ENCODE measurements around the gene PRKD1.

- TF ChIP-seq, protein P1, sequence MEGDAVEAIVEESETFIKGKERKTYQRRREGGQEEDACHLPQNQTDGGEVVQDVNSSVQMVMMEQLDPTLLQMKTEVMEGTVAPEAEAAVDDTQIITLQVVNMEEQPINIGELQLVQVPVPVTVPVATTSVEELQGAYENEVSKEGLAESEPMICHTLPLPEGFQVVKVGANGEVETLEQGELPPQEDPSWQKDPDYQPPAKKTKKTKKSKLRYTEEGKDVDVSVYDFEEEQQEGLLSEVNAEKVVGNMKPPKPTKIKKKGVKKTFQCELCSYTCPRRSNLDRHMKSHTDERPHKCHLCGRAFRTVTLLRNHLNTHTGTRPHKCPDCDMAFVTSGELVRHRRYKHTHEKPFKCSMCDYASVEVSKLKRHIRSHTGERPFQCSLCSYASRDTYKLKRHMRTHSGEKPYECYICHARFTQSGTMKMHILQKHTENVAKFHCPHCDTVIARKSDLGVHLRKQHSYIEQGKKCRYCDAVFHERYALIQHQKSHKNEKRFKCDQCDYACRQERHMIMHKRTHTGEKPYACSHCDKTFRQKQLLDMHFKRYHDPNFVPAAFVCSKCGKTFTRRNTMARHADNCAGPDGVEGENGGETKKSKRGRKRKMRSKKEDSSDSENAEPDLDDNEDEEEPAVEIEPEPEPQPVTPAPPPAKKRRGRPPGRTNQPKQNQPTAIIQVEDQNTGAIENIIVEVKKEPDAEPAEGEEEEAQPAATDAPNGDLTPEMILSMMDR (IDR thresholded peaks at IDR 0.05 in 8 of 11, conservative IDR thresholded peaks at IDR 0.05 in 3 of 11), result no peak
- TF ChIP-seq POLR2A (IDR thresholded peaks at IDR 0.05), result no peak
Measured at GRCh38 chr14:29847056-29847380, 80.6 kb downstream of the PRKD1 start.

All from spleen (tissue), 7 donors.